OCI-M2 (cell line): Measurements from ENCODE around the gene MAP2.
"Not testable (repeated sequence)": the region's sequence is repeated elsewhere in the genome, so short reads cannot be mapped to it uniquely, and the experiment has no call there.

Experiments used
- DNase-seq: peaks from one replicate; lab custom pipeline; 2025; ENCODE audit not compliant: unreplicated experiment; lab: John Stamatoyannopoulos, UW

MAP2 gene

DNA sequence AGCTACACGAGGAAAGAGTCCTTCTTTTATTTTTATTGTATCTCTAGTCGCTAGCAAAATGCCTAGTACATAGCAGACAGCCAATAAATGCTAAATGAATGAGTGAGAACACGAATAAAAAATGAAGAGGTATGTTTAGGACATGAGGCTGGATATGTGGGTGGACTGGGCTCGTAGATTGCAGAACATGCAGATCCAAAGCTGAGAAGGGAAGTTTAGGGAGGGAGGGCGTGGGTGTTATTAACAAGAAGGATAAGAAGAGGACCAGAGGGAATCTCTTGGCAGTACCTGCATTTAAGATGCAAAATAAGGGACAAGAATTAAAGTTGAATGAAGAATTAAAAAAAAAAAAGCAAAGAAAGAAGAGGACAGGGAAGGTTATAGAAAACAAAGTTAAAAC, 161.1 kb downstream of the MAP2 start:
- no peak for DNase-seq

DNA sequence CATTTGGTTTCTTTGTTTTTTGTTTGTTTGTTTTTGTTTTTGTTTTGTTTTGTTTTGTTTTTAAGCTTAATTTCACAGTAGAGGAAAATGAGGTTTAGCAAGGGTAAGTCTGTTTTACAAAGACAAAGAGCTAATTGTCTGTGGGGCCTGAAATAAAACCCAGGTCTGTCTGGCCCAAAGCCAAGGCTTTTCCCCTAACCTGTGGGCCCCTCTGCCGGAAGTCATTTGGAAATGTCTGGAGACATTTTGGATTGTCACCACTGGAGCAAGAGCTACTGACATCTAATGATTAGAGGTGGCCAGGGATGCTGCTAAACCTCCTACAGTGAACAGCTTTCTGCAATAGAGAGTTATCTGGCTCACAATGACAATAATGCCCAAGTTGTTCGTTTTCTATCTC, 167.2 kb downstream of the MAP2 start:
- DNase-seq, result no peak

DNA sequence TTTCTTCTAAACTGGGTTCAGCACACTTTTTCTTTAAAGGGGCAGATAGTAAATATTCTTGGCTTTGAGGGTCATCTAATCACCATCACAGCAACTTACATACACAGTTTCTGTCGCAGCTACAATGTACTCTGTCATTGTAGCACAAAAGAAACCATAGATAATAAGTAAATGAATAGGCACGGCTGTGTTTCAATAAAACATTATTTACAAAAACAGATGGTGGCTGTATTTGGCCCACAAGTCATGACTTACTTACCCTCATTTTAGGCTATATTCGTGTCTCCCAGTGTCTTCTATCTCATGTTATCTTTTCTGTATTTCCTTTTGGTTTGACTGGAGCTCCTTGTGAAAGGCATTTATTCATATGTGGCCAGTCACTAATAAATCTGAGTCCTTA, 168.3 kb downstream of the MAP2 start:
- no peak for DNase-seq

DNA sequence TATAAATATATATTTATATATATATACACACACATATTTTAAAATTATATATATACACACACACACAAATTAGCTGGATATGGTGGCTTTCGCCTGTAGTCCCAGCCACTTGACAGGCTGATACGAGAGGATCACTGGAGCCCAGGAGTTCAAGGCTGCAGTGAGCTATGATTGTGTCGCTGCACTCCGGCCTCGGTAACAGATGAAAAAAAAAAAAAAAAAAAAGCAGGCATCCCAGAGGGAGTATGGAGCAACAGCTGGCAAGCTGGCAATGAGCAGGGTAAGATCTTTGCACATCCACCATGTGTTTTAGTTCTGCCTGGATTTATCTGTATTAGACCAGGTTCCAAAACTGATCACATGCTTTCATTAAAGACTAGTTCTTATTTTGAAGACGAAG, 170.1 kb downstream of the MAP2 start:
- DNase-seq, result no peak

DNA sequence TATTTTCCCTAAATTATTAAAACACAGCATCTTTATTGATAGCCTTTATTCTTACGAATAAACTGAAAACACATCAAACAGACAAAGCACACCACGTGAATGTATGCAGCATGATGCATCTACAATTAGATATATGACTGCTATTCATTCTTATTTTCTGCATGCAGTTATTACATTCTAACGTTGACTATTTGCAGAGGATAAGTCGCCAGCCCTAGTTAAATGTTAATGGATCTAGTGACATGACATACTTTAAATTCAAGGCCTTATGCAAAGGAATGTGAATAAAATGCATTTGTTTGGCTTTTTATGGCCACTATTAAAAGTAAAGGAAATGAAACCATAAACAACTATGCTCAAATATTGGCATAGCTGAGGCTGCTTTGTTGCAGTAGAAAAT, 172.4 kb downstream of the MAP2 start:
- no peak for DNase-seq

DNA sequence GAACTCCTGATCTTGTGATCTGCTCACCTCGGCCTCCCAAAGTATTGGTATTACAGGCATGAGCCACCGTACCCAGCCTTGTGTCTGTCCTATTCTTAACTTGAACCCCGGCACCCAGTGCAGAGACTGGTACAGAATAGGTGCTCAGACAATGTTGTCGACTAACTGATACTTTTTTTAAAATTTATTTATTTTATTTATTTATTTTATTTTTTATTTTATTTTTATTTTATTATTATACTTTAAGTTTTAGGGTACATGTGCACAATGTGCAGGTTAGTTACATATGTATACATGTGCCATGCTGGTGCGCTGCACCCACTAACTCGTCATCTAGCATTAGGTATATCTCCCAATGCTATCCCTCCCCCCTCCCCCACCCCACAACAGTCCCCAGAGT, 174.4 kb downstream of the MAP2 start:
- not testable (repeated sequence) for DNase-seq

DNA sequence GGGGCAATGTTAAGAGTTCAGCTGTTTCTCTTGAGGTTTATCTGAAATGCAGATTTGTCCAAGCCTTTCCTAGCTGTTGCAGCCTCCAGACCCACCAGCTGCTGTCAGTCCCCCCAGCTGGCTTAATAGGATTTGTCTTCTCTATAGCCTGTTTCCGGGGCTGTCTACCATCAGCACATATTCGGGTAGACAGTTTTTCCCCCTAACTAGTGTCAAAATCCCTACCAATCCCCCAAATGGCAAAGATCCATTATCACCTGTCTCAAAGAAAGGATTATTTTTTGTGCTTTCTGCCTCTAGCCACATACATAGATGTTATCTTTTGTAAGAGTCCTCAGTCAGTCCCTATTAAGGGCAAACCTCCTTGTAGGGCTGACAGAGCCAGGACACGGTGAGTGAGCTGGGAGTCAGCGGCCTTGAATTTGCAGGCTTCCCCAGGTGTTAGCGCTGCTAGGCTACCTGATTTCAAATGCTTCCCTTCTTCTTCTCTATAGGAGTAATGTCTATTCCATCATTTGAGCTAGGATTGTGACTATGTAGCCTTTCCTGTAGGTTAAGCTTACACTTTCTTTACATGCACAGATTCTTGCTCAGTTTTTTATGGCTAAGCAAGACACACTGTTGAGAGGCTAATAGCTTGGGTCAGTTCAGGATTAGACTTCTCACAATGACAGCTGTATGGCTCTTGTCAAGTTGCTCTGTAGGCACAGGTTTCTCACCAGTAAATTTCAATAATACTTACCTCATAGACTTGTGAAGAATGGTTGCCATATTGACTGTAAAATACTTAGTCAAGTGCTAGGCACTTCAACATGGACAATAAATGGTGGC, 176.7 kb downstream of the MAP2 start:
- DNase-seq, result no peak

DNA sequence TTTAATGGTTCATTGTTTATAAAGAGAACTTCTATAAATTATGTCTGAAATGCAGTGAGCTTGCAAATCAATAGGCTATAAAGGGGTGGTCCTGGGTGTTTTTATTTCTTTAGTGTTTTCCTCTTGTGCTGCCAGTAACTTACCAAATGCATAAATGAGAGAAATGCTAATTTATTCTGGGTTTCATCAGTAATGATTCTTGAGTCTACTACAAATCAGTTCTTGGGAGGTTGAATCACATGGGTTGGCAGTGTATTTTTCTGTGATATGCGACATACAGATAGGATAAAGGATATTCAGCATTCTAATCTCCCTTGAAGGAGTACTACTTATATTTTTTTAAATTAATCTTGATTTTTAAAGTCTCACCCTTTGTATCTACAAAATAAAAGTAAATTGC, 177.7 kb downstream of the MAP2 start:
- no peak for DNase-seq

DNA sequence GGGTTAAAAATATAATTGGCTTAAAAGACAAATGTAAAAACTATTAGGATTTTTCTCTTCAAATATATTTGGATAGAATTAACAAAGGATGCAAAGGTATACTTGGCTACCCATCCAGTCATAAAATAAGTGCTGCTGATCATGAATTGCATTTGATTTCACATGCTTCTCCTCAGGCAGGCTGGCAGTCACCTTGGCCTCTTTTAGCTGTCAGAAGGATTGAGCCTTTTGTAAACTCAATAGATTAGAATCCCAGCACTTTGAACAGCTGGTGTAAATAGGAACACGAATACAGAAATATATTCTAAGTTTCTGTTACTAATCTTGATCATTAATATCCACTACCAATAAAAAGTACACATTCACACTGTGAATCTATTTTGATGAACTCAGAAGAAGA, 178.4 kb downstream of the MAP2 start:
- no peak for DNase-seq

DNA sequence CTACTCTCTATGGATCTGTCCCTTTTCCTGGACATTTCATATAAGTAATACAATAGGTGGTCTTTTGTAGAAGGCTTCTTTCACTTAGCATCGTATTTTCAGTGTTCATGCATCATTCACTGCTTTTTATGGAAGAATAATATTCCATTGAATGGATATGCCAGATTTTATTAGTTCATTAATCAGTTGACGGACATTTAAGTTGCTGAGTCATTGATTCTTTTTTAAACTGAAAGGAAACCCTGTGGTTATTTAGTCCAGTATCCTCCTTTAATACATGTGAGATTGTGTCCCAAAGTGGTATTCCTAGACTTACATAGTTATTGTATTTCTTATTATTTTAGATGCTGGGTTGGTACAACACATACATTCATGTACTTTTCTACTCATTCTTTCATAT, 185.7 kb downstream of the MAP2 start:
- no peak for DNase-seq

DNA sequence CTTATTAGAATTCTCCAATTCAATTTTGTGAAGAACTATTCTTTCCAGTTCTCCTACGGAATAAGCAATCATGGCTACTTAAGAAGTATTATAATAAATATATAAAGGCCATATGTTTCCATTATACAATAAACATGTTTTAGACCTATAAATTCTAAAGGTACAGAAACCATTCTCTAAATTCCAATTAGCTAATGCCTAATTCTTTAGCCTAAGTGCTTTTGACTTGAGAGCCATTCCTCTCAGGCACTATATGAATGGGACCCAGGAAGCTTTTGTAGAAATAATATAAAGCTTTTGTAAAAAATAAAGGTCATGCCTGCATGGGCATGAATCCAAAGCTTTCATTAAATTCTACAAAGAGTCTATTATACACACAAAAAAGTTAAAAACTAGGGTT, 186.8 kb downstream of the MAP2 start:
- no peak for DNase-seq

DNA sequence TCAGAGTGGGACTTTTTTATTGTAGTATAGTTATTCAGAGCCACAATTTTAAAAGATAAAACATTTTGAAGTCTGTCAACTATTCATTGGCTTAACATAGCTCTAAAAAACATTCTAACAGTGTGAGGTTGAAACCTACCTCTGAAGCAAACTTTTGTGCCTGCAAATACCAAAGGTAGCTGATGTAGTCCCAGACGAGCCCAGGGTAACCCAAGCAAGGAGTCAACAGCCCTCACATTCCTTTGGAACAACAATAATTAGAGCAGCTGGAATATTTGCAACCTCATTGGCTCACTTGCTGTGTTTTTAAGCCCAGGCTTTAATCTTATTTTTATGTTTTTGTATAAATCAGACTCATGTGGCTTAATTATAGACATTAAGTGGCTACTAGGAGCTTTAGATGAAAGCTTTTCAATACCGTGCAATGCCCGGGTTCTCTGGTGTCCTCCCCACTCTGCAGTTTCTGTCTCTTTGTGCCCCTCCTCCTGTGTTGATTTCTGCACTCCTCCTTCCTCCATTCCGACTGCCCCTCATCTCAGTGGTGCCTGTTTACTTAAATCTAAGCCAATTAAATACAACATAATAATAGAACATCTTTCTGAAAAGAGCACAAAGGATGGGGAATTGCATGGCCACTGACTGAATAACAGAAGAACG, 189.9 kb downstream of the MAP2 start:
- DNase-seq, result no peak

DNA sequence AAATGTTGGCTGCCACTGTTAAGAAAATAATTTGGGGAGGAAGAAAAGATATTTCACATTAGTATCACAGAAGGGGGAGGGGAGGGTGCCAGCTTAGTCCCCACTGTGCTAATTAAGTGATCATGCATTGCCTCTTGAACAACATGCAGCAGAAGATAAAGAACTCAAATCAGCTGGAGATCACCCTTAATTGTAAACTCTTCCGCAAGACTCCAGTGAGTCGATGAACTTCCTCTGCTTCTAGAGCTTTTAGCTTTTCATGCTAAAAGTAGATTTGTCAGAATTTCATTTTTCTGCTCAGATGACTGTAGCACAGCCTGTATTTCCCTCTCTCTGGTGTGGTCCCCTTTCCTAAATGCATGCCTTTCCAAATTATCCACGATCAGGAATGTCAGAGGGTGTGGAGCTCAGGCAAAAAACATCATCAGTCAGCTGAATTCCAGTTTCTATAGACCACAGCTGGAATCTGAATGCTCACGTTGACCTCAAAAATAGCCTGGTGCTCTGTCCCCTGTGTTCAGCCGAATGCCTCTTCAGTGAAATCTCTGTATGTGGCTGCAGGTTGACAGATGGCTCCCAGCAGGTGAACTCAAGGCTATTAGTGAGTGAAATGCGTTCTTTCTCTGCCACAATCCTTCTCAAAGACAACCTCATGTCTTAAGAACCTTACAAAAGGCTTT, 191.0 kb downstream of the MAP2 start:
- DNase-seq, result no peak

DNA sequence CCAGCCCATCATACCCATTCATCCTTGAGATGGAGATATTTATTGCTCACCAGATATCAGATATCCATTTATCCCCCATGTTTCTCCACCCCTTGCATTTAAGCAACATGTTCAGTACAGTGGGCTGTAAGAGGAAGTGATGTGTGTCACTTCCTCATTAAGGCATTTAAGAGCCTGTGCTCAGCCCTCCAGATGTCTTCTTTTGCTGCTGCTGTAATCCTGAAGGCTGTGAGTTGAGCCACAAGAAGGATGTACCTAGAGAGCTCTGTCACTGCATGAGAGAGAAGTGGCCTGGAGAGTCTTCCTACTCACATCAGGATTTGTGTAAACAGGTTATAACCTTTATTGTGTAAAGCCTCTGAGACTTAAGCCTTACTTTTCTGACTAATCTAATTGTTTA, 195.9 kb downstream of the MAP2 start:
- no peak for DNase-seq

DNA sequence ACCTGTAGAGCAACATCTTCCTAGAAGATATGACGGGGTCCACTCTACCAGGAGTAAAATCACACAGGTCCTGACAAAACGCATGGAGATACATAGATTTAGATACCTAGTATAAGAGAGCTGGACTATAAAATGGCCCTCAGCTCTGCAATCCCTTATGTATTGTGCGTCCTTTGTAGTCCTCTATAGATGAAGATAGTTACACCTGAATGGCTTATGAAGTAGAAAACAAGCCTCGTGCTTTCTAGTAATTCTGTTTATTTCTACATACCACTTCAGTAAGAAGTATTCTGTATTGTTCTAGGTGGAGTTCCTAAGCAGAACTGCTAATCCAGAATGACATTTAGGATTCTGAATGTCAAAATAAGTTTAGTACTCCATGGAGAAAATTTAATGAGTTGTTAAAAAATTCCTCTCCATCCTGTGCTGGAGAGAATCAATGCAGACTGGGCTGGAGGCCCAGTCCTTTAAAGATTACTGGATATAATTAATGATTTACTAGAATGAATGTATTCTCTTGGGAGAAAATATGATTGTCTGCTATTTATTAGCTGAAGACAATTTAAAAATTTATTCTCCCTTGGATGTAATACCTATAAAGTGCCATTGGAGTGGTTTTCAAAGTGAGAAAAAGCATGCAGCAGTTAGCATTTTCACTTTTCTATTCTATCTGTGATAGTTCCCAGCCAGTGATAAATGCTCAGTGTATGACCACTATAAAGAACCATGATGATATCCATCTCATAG, 200.5 kb downstream of the MAP2 start:
- DNase-seq, result no peak

DNA sequence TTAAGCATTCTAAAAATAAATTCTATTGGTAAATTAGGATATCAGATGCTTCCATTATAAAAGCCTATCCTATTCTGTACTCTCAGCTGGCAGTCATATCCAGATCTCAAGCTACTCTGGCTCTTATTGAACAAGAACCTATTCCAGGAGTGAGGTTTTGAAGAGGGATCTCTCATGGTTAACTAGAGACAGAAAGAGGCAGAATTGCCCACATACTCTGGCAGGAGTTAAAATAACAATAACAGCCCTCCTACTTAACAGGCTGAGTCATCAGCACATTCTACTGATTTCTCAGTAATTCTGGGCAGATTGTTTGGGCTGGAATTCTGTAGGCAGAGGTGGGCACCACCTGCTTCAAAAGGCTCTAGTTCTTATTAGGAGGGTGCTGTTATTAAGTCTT, 205.8 kb downstream of the MAP2 start:
- DNase-seq, result no peak

DNA sequence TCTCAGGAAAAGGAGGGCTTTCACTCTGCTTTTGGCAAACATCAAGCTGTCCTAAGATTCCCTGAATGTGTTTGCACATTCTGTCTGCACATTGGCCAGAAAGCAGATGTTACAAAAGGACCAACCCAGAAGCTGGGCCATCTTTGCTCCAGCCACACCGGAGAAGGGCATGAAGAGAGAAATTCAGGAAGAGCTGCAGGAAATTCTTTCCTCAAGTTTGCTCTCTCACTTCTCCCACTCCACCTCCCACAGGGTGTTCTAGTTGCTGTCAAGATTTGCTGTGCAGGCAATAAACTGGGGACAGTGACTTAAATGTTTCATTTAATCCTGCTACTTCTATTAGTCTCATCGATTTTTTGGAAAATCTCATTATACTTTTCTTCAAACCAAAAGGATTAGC, 210.1 kb downstream of the MAP2 start:
- no peak for DNase-seq

DNA sequence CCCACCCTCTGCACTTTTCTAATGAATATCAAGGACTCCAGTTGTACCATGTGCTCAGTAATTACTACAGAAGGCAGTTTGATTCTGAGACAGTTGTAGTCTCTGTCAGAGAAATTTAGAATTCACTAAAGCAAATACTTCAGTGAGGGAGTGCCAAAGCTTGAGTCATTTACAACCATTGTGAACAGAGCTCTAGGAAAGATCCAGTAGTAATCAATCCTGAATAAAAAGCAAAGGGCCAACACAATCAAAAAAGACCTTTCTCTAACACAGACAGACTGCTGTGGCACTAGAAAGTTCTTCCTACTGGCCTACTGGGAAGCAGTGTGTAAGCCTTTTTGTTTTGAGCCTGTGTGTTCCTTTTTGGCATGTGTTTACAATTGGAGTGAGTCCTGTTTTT, 212.2 kb downstream of the MAP2 start:
- no peak for DNase-seq

DNA sequence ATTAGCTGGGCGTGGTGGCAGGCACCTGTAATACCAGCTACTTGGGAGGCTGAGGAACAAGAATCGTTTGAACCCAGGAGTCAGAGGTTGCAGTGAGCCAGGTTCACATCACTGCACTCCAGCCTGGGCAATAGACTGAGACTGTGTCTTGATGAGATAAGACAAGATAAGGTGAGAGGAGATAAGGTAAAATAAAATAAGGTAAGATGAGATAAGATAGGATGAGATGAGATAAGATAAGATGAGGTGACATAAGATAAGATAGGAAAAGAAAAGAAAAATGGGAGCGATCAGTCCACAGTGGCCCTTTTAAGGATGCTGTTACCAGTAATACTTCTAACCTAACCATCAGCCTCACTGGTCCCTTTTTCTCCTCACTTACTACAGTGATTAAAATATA, 213.4 kb downstream of the MAP2 start:
- no peak for DNase-seq

DNA sequence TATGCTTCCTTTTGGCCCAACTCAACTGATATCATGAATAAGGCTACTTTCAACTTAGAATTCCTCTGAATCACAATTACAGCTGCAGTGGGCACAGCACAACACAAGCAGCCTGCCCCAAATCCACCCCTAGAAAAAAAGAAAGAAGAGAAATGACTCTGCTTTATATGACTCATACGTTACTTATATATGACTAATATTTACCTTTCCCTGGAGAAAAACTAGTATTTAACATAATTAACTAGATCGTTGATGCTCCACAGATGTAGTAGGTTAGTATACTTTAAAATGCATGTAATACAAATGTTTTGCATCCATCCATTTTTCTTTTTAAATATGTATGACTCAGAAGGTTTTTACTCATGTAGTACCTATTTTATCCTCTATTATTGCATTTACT, 214.5 kb downstream of the MAP2 start:
- DNase-seq, result no peak

DNA sequence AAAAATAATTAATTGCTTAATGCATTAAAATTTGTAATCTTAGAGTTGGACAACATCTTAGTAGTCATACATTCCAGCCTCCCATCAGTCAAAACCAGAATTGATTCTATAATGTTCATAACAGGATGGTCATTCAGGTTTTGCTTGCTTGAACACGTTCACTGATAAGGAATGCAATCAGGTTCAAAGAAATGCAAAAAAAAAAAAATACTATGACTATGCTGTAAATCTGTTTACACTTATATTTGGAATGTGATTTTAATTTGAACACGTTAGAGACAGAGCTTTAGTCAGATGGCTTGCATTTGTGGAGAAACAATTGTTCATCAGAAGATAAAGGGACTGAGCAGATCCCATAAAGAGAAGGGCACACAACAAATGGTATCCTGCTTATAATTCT, 216.5 kb downstream of the MAP2 start:
- DNase-seq, result no peak
